Retinal pigment epithelial cell (primary cell): ENCODE results near the gene PTPRS.
A peak's percentile ranks its signal among the peaks of the same experiment; 100 is the strongest.

Experiments used
- DNase-seq: peaks from one replicate; pipeline ENCODE4 v3.0.0-alpha.2; 2010; ENCODE audit warnings: low read depth
- H3K4me3 ChIP-seq: 2 replicates; pipeline ENCODE4 v1.5.1; 2011; ENCODE audit warnings: mild to moderate bottlenecking, low read length, control low read depth, moderate library complexity
- TF ChIP-seq, protein P1 (sequence below): conservative IDR thresholded peaks from 2 replicates; pipeline ENCODE4 v1.5.1; 2011; ENCODE audit warnings: low read depth, low read length, control low read depth, inconsistent platforms

The PTPRS gene

DNA sequence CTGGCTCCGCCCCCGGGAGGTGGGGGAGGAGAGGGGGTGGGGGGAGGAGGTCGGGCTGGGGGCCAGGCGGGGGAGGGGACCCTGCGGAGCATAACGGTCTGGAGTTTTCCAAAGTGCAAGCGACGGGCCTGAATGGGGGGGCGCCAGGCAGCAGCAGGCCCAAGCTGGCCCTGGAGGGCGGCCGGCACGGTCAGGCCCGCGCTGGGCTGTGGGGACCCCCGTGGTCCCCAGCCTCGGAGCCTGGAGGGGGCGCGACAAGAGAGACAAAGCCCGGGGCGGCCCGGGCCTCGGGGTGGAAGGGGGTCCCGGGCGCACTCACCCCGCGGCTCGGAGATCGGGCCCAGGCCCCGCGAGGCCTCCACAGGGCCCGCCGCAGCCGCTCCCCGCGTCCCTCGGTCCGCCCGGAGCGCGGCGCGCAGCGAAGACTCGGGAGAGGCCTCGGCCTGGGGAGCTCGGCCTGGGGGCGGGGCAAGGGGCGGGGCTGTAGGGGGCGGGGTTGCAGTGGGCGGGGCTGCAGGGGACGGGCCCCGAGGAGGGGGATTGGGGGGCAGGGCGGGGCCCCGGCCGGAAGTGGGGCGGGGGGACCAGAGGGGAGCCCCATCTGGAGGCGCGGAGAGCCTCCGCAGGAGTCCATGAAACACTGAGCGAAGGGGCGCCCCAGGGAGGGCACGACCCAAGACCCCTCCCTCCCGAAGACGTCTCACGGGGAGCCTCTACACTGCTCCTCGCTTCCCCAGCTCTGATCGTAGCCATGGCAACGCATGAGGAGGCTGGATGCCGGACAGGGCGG lies 47.6 kb downstream of the PTPRS start:
- peak overlapping the region; percentile 77 for H3K4me3 ChIP-seq
- TF ChIP-seq, protein P1, sequence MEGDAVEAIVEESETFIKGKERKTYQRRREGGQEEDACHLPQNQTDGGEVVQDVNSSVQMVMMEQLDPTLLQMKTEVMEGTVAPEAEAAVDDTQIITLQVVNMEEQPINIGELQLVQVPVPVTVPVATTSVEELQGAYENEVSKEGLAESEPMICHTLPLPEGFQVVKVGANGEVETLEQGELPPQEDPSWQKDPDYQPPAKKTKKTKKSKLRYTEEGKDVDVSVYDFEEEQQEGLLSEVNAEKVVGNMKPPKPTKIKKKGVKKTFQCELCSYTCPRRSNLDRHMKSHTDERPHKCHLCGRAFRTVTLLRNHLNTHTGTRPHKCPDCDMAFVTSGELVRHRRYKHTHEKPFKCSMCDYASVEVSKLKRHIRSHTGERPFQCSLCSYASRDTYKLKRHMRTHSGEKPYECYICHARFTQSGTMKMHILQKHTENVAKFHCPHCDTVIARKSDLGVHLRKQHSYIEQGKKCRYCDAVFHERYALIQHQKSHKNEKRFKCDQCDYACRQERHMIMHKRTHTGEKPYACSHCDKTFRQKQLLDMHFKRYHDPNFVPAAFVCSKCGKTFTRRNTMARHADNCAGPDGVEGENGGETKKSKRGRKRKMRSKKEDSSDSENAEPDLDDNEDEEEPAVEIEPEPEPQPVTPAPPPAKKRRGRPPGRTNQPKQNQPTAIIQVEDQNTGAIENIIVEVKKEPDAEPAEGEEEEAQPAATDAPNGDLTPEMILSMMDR, result no peak
- no peak for DNase-seq

DNA sequence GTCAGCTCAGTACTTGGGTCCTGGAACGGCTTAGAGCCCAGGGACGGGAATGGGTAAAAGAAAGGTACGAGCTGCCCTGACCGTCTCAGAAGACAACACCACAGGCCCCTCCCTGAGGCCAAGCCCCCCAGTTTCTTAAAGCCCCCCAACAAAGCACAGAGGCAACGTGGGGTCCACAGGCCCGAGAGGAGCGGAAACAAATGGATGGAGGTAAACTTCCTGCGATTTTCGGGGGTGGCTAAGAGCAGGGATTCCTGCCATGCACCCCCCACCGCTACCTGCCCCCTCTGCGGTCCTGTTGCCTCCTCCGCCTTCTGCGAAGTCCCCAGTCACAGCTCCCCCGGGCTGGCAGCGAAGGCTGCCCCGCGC lies 48.2 kb downstream of the PTPRS start:
- TF ChIP-seq, protein P1, result no peak
- peak overlapping the region; percentile 68 for H3K4me3 ChIP-seq
- DNase-seq, result no peak

GRCh38 chr19:5291588-5292193 lies 48.9 kb downstream of the PTPRS start:
- peak overlapping the region; percentile 68 for H3K4me3 ChIP-seq
- DNase-seq, result no peak
- TF ChIP-seq, protein P1, result no peak
